ENCODE data around the gene CDC42EP2.
A peak's percentile ranks its signal among the peaks of the same experiment; 100 is the strongest.
"Not testable (repeated sequence)": the region's sequence is repeated elsewhere in the genome, so short reads cannot be mapped to it uniquely, and the experiment has no call there.

CDC42EP2 gene

GRCh38 chr11:65327021-65327420, 12.4 kb downstream of the CDC42EP2 start:
- TF ChIP-seq, protein P1, sequence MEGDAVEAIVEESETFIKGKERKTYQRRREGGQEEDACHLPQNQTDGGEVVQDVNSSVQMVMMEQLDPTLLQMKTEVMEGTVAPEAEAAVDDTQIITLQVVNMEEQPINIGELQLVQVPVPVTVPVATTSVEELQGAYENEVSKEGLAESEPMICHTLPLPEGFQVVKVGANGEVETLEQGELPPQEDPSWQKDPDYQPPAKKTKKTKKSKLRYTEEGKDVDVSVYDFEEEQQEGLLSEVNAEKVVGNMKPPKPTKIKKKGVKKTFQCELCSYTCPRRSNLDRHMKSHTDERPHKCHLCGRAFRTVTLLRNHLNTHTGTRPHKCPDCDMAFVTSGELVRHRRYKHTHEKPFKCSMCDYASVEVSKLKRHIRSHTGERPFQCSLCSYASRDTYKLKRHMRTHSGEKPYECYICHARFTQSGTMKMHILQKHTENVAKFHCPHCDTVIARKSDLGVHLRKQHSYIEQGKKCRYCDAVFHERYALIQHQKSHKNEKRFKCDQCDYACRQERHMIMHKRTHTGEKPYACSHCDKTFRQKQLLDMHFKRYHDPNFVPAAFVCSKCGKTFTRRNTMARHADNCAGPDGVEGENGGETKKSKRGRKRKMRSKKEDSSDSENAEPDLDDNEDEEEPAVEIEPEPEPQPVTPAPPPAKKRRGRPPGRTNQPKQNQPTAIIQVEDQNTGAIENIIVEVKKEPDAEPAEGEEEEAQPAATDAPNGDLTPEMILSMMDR (conservative IDR thresholded peaks at IDR 0.05; ENCODE audit: low read depth, low read length), result no peak
- no peak for DNase-seq (ENCODE audit: low read depth)
- no peak overlapping the region for H3K4me3 ChIP-seq (ENCODE audit: low read length)

- no peak for DNase-seq (ENCODE audit: low read depth)
- TF ChIP-seq, protein P1 (conservative IDR thresholded peaks at IDR 0.05; ENCODE audit: low read depth, low read length), result no peak
- no peak overlapping the region for H3K4me3 ChIP-seq (ENCODE audit: low read length)
Measured at GRCh38 chr11:65329478-65329877, 14.8 kb downstream of the CDC42EP2 start.

DNA sequence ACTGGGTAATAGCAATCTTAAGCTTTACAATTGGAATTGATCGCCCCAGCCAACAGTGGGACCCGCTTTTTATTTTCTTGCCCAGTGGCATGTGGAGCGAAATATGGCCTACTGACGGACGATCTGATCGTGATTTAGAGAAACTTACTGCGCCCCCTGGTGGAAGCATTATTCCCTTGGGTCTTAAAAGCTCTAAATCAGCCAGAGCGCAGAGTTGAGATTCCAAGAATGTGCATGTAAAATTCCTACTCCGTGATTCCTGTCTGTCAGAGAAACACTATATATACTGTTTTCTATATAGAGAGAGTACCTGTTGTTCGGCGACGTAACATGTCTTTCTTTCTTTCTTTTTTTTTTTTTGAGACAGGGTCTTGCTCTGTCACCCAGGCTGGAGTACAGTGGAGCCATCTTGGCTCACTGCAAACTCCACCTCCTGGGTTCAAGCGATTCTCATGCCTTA, 15.3 kb downstream of the CDC42EP2 start:
- no peak overlapping the region for H3K4me3 ChIP-seq (ENCODE audit: low read length)
- TF ChIP-seq, protein P1 (conservative IDR thresholded peaks at IDR 0.05; ENCODE audit: low read depth, low read length), result peak; percentile 78
- peak; percentile 64 for DNase-seq (ENCODE audit: low read depth)

DNA sequence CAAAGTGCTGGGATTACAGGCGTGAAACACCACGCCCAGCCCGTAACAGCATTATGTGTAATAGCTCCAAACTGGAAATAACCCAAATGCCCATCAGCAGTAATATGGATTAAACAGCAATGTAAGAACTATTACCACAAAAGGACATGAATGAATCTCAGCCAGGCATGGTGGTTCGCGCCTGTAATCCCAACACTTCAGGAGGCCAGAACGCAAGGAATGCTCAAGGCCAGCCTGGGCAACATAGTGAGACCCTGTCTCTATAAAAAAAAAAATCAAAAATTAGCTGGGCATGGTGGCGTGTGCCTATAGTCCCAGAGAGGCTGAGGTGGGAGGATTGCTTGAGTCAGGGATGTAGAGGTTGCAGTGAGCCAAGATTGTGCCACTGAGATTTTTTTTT, 15.9 kb downstream of the CDC42EP2 start:
- no peak for DNase-seq (ENCODE audit: low read depth)
- no peak overlapping the region for H3K4me3 ChIP-seq (ENCODE audit: low read length)
- TF ChIP-seq, protein P1 (conservative IDR thresholded peaks at IDR 0.05; ENCODE audit: low read depth, low read length), result no peak

DNA sequence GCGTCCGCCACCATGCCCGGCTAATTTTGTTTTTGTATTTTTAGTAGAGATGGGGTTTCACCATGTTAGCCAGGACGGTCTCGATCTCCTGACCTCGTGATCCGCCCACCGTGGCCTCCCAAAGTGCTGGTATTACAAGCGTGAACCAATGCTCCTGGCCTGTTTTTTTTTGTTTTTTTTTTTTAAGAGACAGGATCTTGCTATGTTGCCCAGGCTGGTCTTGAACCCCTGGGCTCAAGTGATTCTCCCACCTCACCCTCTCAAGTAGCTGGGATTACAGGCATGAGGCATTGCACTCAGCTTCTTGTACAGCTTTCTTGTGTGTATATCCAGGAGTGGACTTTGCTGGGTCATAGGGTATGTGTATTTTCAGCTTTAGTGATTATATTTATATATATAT, 17.9 kb downstream of the CDC42EP2 start:
- not testable (repeated sequence) for DNase-seq (ENCODE audit: low read depth); H3K4me3 ChIP-seq (ENCODE audit: low read length)

- TF ChIP-seq, protein P1 (conservative IDR thresholded peaks at IDR 0.05; ENCODE audit: low read depth, low read length), result no peak
- peak overlapping the region; percentile 96 for H3K4me3 ChIP-seq (ENCODE audit: low read length)
- DNase-seq (ENCODE audit: low read depth), result no peak
Measured at GRCh38 chr11:65334696-65335295, 20.1 kb downstream of the CDC42EP2 start.

- H3K4me3 ChIP-seq (ENCODE audit: low read length), result no peak overlapping the region
- no peak for DNase-seq (ENCODE audit: low read depth)
- TF ChIP-seq, protein P1 (conservative IDR thresholded peaks at IDR 0.05; ENCODE audit: low read depth, low read length), result no peak
Measured at GRCh38 chr11:65338676-65339075, 24.0 kb downstream of the CDC42EP2 start.

Data from retinal pigment epithelial cell (primary cell).